HG03135 (cell line): ENCODE data around the gene GOSR2.

Experiments
- ATAC-seq: cut with Tn5 transposase; IDR thresholded peaks from one replicate; pipeline ENCODE4 v1.9.1; 2021; ENCODE audit warnings: mild to moderate bottlenecking, moderate library complexity; ENCODE audit not compliant: unreplicated experiment

The GOSR2 gene

DNA sequence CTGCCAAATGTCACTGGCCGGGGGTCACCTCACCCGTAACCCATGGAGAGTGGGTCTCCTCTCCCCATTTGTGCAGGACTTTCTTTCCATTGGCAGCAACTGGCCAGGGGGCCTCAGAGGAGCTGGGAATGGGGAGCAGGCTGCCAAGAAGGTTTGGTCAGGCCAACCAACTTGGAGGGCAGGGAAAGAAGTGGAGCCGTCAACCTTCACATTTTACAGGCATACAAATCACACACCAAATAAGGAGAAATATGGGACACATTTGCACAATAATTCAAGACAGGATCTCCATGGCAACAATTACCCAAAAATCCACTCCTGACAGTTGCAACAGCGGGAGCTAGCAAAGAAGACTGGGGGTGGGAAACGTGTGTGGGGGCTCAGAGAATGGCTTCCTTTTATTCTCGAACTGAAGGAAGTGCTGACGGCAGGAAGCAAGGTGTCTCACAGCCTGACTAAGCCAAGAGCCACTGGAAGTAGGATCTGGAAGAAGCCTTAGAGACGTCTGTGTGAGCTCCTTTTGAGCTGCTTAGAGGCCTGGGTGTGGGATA lies 35.2 kb downstream of the GOSR2 start:
- no peak for ATAC-seq

DNA sequence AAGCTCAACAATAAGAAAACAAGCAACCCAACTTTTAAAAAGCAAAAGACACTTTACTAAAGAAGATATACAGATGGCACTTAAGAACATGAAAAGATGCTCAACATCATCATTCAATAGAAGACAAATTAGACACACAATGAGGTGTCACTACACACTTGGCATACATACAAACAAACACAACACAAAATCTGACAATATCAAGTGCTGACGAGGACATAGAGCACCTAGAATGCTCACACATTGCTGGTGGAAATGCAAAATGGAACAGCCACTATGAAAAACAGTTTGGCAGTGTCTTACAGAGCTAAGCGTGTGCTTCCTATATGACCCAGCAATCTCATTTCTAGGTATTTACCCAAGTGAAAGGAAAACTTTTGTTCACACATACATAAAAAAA lies 37.2 kb downstream of the GOSR2 start:
- no peak for ATAC-seq

DNA sequence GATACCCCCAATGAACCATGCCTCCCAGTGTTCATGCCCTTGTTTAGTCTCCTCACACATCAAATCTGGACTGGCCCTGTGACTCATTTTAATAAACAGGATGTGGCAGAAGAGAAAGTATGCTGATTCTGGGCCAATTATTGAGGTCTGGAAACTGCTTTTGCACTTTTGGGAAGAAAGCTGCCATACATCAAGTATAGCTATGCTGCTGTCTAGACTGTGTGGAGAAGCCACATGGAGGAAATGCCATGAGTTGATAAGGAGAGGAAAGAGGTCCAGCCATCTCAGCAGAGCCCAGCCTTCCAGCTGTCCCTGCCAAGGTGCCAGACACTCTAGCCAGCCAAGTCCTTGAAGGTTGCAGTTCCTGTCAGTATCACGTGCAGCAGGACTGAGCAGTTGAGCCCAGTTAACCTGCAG lies 39.4 kb downstream of the GOSR2 start:
- ATAC-seq = no peak

DNA sequence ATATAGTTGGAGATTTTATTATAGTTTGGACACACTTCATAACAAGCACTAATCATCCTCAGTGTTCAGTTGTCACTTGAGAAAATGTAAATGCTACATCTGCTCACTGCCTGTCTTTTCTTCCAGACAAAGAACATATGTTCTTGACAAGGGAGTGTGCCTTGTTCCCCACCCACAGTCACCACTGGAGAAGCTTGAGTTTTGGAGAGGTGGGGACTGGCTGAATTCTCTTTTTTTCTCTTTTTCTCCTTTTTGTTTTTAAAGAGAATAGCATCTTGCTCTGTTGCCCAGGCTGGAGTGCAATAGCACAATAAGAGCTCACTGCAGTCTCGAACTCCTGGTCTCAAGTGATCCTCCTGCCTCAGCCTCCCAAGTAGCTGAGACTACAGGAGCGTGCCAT lies 40.6 kb downstream of the GOSR2 start:
- no peak for ATAC-seq

DNA sequence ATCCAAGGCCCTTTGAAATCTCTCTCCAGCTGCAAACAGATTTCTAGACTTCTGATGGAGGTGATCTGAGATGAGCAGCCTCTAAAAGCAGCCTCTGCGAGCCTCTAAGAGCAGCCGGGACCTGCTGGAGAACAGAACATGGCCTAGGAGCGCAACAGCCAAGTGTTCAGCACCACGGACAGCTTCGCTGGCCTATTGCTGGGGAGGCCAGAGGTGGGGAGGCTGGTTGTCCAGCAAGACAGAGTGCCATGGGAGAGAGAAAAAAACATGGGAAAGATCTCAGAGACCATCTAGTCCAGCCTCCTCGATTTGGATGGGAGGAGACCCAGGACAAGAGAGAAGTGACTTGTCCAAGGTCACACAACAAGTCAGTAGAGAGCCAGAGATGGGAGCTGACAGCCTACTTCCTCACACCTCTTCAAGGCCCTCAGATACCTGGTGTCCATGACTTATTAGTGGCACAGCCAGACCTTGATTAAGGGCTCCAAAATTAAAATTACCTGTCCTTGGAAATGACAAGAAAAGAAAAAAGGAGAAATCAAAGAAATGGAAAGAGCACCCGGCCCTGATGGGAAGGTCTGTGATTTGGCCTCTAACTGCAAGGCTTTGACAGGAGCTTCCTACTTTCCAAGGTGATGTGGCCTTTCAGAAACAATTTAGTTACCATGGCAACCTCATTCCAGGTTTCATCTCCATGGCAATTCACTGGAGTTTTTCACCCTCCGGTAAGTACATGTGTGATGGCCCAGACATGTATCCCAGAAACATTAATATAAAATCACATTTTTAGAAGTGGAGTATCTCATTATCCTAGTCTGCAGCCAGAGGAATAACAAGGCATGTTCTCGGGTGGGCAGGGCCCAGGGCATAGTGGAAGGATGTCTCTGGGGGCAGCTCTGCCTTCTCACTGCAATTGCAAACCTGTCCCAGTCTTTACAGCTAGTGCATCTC lies 41.6 kb downstream of the GOSR2 start:
- no peak for ATAC-seq

DNA sequence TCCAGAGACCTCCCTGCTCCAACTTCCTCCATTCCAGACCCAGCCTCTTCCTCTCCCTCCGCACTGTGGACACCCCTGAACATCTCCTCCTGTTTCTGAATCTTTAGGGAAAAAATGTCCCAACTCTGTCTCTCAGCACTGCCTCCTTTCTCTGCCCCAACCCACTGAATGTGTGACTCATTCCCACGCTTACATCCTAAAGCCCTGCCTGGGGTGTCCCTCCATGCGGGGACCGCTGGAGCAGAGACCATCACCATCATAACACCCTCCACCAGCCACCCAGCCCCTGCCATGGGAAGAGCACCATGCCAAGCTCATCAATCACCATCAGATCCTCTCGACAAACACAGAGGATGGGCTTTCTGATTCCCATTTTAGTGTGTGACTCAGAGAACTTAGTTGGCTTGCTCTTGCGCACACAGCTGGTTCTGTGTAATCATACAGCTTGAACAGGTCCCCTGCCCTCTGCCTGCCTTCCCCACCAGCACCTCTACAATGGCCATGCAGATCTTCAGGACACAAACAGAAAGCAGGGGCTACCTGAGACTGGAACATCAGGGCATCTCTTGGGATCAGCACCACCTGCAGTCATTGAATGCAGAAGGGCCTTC lies 45.4 kb downstream of the GOSR2 start:
- no peak for ATAC-seq

DNA sequence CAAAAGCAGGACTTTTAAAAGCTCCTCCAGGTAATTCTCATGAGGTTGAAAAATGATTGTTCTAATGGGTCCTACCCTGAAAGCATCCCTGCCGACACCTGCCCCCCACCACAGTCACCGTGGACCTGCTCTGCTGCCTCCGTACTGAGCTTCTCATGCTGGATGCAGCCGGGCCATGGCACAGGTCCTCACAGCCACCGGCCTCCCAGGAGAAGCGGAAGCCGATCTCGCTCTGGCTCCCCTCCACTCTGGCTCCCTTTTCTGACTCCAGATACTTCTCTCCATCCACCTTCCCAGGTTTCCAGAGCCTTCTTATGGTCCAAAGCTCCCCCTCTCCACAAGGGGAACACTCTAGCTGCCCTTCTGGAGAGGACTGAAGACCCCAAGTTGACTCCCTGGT lies 45.9 kb downstream of the GOSR2 start:
- ATAC-seq = no peak

DNA sequence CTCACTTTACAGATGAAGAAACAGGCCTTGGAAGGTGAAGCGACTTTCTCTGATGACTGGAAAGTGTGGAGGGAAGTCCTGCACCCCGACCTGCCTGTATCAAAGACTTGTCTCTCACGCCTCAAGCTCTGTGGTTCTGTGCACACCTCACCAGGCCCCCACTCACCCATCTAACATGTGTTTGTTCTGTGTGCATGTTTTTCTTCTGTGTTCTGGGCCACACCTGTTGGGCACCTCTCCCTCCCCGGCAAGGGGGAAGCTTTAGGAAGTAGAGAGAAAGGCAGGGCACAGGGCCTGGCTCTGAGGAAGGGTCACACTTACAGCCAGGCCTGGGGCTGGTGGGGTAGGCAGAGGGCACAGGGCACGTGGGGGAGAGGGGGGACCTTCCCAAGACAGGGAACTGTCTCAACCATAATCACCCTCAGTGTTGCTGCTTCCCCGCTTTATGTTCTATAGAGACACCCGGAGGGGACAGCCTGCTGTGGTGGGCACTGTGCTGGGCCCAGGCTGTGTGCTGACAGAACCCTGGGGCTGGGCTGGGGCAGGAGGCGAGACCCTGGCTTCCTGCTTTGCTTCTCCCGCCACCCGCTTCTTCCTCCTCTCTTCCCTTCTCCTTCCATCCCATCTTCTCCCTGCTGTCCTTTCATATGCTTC lies 48.8 kb downstream of the GOSR2 start:
- ATAC-seq = no peak

DNA sequence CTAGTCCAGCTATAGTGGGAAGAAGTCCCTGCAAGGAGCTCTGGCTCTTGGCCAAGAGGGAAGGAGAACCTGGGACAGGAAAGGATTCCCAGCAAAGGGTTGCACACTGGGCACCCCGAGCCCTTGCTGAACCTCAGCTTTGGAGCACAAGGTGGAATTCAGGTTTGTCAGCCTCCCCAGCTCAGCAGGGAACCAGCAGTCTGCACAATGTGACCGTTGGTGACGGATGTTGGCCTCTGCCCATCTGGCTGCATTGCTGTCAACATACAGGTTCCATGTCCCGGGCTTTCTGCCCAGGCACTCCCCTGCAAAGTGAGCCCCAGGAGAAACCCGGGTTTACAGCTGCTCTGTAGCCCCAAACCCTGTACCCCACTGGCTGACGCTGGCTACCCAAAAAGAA lies 49.4 kb downstream of the GOSR2 start:
- ATAC-seq = no peak

DNA sequence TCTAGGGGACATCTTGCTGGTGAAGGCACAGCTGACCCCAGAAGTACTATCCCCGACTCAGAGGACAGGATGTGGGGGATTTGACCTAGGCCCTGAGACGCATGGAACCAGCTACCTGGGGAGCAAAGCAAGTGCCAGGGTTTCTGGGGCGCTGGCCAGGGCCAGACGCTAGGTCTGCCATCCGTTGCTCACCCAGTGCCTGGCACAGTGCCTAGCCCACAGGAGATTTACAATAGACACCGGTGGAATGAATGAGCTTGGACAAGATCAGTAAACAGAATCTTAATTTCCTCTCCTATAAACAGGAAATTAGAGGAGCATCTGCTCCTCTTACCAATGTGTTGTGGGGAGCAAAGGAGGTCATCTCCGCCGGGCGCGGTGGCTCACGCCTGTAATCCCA lies 51.1 kb downstream of the GOSR2 start:
- ATAC-seq = no peak

DNA sequence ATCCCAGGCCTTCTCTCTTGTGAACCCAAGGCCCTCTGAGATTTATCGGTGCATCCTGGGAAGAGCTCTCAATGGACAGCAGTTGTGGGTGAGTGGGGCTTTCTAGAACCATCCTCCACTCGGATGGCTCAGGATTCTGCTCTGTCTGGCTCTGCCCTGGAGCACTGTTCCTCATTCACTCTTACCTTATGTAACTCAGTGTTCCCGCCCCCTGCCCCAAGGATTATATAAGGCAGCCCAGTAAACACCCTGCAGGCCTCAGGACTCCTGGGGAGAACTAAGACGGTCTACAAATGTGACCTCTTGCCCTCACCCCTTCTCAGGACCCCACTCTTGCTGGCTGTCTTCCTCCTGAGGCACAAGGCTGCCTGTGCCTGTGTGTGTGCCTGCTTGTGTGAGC lies 52.3 kb downstream of the GOSR2 start:
- ATAC-seq = no peak

DNA sequence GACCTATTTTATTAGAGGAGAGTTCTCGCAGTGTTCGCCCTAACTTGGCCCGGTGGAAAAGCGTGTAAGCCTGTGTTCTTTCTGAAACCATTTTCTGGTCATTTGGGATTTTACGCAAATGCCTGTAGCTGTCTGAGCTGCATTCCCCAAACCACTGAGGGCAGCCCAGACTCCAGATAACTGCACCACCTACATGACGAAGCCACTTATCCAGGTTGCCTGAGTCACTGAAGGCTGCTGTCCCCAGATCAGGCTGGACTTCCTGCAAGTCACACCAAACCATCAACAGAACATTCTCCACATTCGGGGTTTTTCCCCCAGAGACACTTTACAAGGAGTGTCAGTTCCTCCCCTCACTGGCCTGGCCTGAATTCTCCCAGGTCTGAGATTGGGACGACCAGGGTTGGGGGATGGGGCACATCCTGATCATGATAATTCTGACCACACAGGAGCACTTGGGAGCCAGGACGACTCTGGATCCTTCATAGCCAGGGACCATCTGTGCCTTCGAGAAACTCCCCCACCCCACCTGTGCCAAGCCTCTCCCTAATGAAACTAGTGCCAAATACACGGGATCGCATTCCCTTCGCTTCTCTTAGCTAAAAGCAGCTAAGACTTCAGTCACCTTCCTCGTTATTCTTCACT lies 53.8 kb downstream of the GOSR2 start:
- ATAC-seq = no peak

DNA sequence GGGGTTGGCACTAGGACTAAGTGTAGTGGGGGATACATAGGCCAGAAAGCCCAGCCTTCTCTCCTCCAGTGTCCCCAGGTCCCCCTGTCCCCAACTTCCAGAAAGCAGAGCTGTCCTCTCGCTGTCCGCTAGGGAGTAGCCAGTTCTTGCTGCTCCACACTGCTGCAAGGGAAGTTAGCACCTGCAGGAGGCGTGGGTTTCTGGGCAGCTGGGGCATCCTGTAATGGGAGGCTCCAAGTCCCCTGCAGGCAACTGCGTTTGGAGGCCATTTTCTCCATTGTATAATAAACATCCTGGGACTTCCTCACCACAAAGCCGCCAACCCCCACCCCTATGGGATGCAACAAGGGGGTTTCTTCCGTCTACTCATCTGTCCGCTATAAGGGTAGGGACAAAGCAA lies 54.4 kb downstream of the GOSR2 start:
- no peak for ATAC-seq

DNA sequence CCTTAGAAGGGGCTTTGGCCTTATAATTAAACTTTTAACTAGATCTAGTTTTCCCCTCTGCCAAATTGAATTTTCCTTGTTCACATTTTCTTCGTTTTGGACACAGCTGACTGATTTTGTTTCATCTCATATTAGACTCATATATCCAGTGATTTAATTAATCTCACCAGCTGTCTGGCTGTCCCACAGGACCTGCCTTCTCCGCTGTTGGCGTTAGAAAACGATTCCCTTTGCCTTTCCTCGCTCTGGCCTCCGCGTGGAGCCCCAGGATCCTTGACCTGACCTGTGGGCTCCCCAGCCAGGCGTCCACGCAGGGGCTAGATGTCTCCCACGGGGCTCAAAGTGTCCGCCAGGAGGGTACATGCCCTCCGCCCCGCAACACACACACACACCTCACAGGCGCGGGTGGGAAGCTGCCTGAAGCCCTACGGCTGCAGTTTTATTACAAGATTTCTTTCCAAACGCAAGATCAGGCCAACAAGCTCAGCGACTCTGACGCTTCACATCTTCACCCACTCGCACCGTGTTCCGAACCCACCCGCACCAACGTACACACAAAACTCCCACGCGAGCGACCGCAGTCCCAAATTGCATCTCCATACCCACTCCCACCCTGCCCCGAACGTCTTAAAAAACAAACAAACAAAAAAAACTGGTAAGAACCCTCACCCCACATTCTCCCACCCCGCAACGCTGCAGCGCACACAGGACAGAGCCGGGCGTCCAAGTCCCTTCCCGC lies 55.0 kb downstream of the GOSR2 start:
- ATAC-seq = no peak

DNA sequence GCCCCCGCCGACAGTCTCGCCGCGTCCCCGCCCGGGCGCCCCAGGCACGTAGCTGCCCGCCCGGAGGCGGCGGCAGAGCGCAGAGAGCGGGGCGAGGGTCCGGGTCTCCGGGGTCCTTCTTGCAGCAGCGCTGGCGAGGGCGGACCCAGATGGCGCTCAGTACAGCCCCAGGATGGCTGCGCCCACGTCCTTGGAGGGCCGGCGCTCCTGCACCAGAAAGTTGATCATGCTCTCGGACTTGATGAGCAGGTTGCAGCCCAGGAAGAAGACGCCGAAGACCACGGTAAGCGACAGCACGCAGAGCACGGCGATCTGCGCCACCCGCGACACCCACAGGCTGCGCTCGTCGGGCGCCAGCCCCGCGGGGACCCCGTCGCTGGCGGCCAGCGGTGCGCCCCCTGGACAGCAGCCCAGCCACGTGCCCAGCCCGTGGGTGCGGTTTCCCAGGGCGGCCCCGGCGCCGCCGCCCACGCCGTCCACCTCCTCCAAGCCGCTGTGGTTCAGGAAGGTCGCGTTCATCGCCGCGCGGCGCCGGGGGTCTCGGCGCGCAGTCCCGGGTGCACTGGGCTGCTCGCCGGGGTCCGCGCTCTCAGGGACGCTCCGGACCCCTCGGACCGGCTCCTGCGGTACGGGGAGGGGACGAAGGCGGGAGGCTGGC lies 55.7 kb downstream of the GOSR2 start:
- ATAC-seq = no peak

DNA sequence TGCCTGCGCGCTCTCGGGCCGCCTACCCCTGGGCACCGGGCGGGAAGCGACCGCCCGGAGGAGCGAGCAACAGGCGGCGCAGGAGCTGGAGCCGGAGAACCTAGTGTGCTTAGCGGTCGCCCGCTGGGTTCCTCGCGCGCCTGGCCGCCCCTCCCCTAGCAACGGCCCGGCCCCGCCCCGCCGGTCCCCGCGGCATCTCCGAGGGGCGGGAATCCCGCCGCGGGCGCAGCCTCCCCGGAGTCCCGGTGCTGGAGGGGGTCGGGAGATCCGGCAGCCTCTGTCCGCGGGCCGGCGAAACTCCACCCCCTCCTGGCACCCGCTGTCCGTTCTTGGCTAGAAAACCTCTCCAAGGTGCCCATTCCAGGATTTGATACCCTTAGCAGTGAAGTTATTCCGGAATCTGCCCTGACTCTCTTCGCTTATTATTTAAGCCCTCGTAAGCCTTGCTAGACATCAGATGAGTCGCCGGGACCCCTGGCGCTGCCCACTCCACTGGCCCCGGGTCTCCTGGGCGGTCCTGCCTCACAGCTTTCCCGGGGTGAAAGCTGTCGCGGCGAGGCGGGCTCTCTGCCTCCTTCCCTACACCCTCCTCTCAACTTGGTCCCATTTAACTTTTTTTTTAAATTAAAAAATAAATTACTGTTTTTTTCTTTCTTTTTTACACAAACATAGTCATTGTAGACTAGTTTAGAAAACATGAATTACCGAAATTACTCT lies 56.3 kb downstream of the GOSR2 start, which contains the start of gene RPRML:
TSS of gene RPRML (minus strand) at position 107 of the 717 bp plus-strand sequence. CDS start 246 bp downstream, outside the sequence.
- no peak for ATAC-seq

DNA sequence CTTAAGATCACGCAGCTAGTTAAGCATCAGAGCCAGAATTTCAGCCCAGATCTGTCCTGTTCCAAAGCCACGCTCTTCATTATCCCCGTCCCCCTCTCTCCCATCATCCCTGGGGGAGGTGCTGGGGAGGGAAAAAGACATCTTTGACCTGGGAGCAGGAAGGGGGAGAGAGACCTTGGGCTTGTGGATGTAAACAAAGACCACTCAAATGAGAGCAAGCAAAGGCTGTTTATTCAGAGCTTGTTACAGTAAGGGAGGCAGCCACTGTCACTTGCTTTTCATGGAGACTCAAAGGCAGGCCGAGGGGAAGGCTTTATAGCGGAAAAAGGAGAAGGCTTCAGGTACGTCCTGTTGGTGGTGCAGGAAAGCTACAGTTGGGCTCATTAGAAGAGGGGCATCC lies 59.6 kb downstream of the GOSR2 start:
- ATAC-seq = no peak

DNA sequence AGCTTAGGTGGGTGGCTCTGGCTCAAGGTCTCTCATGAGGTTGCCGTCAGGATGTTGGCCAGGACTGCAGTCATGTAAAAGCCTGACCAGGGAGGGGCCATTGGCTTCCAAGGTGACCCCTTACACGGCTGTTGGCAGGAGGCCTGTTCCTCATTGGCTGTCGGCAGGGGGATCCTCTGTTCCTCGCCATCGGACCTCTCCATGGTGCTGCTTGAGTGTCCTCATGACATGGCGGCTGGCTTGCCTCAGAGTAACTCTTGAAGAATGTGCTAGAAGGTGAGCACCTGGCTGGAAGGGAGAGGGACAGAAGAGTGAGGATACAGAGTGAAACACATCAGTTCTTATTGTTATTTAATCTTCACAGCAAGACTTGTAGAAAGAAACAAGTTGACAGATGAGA lies 60.8 kb downstream of the GOSR2 start:
- no peak for ATAC-seq

DNA sequence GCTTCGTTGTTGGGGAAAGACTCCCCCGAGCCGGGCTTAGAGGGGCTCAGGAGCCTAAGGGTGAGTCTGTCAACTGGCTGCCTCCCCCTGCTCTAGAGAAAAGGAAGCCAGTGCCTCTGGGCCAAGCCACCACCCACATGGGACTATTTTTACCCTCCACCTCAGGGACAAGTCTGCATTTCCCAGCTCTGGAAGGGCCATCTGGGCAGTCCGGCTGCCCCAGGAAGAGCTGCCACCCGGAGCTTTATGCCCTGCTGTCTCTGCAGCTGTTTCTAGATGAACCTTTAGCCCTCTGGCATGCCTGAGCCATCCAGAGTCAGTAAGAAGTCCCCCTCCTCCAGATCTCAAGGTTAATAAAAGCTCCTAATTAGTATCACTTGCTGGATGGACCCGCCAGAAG lies 61.4 kb downstream of the GOSR2 start:
- no peak for ATAC-seq
